IPS-18a (cell line): ENCODE results near the gene MAF.
A peak's percentile ranks its signal among the peaks of the same experiment; 100 is the strongest.

Experiments used
- H3K27ac ChIP-seq: one replicate; pipeline ENCODE4 v1.5.1; 2013; ENCODE audit warnings: low read length
- H3K27me3 ChIP-seq: one replicate; pipeline ENCODE4 v1.6.1; 2013; ENCODE audit warnings: mild to moderate bottlenecking, low read length; ENCODE audit not compliant: control insufficient read depth, insufficient read depth
- H3K36me3 ChIP-seq: one replicate; pipeline ENCODE4 v1.6.1; 2013; ENCODE audit warnings: low read depth, low read length; ENCODE audit not compliant: control insufficient read depth
- H3K4me1 ChIP-seq: one replicate; pipeline ENCODE4 v1.6.1; 2013; ENCODE audit warnings: low read depth, low read length; ENCODE audit not compliant: control insufficient read depth
- H3K4me3 ChIP-seq: one replicate; pipeline ENCODE4 v1.5.1; 2013; ENCODE audit warnings: low read length
- H3K9ac ChIP-seq: one replicate; pipeline ENCODE4 v1.6.1; 2013; ENCODE audit warnings: mild to moderate bottlenecking, low read length, moderate library complexity
- H3K9me3 ChIP-seq: one replicate; pipeline ENCODE4 v1.6.1; 2013; ENCODE audit warnings: low read depth, low read length; ENCODE audit not compliant: control insufficient read depth

The MAF gene

DNA sequence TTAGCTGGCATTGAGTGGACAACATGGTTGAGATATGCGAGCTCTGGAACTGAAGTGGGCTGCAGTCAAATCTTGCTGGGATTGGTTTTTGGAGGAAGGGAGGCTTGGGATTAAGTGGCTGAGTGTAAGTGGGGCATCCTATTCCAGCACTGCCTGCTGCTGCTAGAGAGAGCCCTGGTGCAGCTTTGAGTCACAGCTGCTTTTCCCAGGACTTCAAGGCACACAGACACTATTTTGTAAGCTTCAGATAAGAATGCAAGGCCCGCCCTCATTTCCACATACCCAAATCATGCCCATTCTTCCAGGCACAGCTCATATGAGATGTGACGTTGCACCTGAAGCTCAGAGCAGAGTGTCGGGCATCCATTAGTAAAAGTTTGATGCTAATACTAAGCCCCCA, 10.2 kb upstream of the MAF start:
- no peak overlapping the region for H3K27ac ChIP-seq
- peaks cover 5% of the 10 kb centered on the region for H3K4me1 ChIP-seq
- no peak overlapping the region for H3K9ac ChIP-seq
- no peaks in the 10 kb centered on the region for H3K27me3 ChIP-seq
- no peaks in the 10 kb centered on the region for H3K9me3 ChIP-seq
- H3K36me3 ChIP-seq, result no peaks in the 10 kb centered on the region
- no peak overlapping the region for H3K4me3 ChIP-seq

DNA sequence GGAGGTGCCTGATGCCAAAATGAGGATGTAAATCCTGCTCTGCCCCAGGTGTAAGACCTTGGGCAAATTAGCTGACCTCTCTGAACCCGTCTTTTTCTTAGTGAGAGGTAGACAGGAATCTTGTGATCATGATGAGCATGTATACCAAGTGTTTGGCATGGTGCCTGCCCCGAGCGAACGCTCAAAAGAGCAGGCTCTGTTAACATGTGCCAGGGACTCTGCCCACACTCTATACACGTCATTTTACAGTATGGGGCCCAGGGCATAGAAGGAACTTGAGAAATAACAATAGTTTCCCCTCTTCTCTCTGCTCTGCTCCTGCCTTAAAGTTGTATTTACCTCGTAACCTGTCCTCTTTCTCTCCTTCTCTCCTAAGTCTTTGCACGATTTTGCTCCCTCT, 9.3 kb upstream of the MAF start:
- Histone ChIP-seq H3K27me3 (no peaks in the 10 kb centered on the region), H3K4me3 (no peak overlapping the region), H3K36me3 (no peaks in the 10 kb centered on the region), H3K27ac (no peak overlapping the region), H3K9me3 (no peaks in the 10 kb centered on the region), H3K9ac (no peak overlapping the region), H3K4me1 (peaks cover 6% of the 10 kb centered on the region)

GRCh38 chr16:79608976-79609375, 8.4 kb upstream of the MAF start:
- H3K9ac ChIP-seq, result no peak overlapping the region
- H3K27me3 ChIP-seq, result no peaks in the 10 kb centered on the region
- no peak overlapping the region for H3K4me3 ChIP-seq
- H3K27ac ChIP-seq, result no peak overlapping the region
- no peaks in the 10 kb centered on the region for H3K36me3 ChIP-seq
- H3K9me3 ChIP-seq, result no peaks in the 10 kb centered on the region
- H3K4me1 ChIP-seq, result peaks cover 6% of the 10 kb centered on the region

DNA sequence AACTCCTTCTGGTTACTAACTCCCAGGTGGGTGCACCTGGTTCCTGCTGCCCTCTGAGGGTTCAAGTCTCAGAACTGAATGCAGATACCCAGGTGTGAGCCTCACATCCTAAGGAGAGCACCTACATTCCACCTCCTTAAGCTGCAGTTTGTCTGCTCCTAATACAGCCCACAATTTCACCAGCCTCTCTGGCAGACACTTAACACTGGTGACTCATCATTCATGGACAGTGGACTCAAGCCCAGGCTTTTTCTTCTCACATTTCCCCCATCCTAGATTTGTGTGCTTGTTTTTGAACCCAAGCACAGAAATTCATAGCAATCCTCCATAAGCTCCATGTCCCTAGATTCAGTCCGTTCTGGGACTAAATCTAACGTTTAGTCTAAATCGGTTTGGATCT, 7.0 kb upstream of the MAF start:
- no peaks in the 10 kb centered on the region for H3K27me3 ChIP-seq
- no peak overlapping the region for H3K4me3 ChIP-seq
- H3K9ac ChIP-seq, result no peak overlapping the region
- H3K9me3 ChIP-seq, result no peaks in the 10 kb centered on the region
- H3K4me1 ChIP-seq, result peaks cover 10% of the 10 kb centered on the region
- H3K36me3 ChIP-seq, result no peaks in the 10 kb centered on the region
- H3K27ac ChIP-seq, result no peak overlapping the region

- H3K9ac ChIP-seq, result no peak overlapping the region
Observed at GRCh38 chr16:79605999-79606398, 5.5 kb upstream of the MAF start.

GRCh38 chr16:79603055-79603454, 2.5 kb upstream of the MAF start:
- H3K27ac ChIP-seq, result no peak overlapping the region
- H3K4me1 ChIP-seq, result peaks cover 14% of the 10 kb centered on the region
- H3K9me3 ChIP-seq, result no peaks in the 10 kb centered on the region
- H3K36me3 ChIP-seq, result no peaks in the 10 kb centered on the region
- no peak overlapping the region for H3K9ac ChIP-seq
- H3K4me3 ChIP-seq, result no peak overlapping the region
- peaks cover 7% of the 10 kb centered on the region for H3K27me3 ChIP-seq

More at GRCh38 chr16:79605999-79606398, 5.5 kb upstream of the MAF start:
- Histone ChIP-seq H3K27me3 (no peaks in the 10 kb centered on the region), H3K9me3 (no peaks in the 10 kb centered on the region), H3K4me3 (no peak overlapping the region), H3K4me1 (peaks cover 14% of the 10 kb centered on the region), H3K36me3 (no peaks in the 10 kb centered on the region), H3K27ac (no peak overlapping the region)

- no peaks in the 10 kb centered on the region for H3K36me3 ChIP-seq
- H3K9ac ChIP-seq, result no peak overlapping the region
- H3K27me3 ChIP-seq, result peaks cover 12% of the 10 kb centered on the region
- peak overlapping the region; percentile 73 for H3K4me3 ChIP-seq
- H3K27ac ChIP-seq, result no peak overlapping the region
- peaks cover 19% of the 10 kb centered on the region for H3K4me1 ChIP-seq
- no peaks in the 10 kb centered on the region for H3K9me3 ChIP-seq
Observed at GRCh38 chr16:79602628-79603014, 2.1 kb upstream of the MAF start.

GRCh38 chr16:79601931-79602627, 1.5 kb upstream of the MAF start:
- Histone ChIP-seq H3K9me3 (no peaks in the 10 kb centered on the region), H3K36me3 (no peaks in the 10 kb centered on the region), H3K4me1 (peaks cover 22% of the 10 kb centered on the region), H3K27me3 (peaks cover 12% of the 10 kb centered on the region), H3K4me3 (peak overlapping the region; percentile 73), H3K27ac (no peak overlapping the region), H3K9ac (peak overlapping the region; percentile 19)

- H3K4me1 ChIP-seq, result peaks cover 29% of the 10 kb centered on the region
- H3K4me3 ChIP-seq, result peak overlapping the region; percentile 73
- H3K27me3 ChIP-seq, result peaks cover 12% of the 10 kb centered on the region
- no peaks in the 10 kb centered on the region for H3K36me3 ChIP-seq
- H3K27ac ChIP-seq, result no peak overlapping the region
- H3K9me3 ChIP-seq, result no peaks in the 10 kb centered on the region
- H3K9ac ChIP-seq, result peak overlapping the region; percentile 19
Observed at GRCh38 chr16:79601092-79601930, 774 bp upstream of the MAF start.

GRCh38 chr16:79599837-79600637, 500 bp downstream of the MAF start:
- Histone ChIP-seq H3K27me3 (peaks cover 12% of the 10 kb centered on the region), H3K27ac (no peak overlapping the region), H3K4me1 (peaks cover 24% of the 10 kb centered on the region), H3K4me3 (peak overlapping the region; percentile 73), H3K9ac (peak overlapping the region; percentile 29), H3K9me3 (no peaks in the 10 kb centered on the region), H3K36me3 (no peaks in the 10 kb centered on the region)

DNA sequence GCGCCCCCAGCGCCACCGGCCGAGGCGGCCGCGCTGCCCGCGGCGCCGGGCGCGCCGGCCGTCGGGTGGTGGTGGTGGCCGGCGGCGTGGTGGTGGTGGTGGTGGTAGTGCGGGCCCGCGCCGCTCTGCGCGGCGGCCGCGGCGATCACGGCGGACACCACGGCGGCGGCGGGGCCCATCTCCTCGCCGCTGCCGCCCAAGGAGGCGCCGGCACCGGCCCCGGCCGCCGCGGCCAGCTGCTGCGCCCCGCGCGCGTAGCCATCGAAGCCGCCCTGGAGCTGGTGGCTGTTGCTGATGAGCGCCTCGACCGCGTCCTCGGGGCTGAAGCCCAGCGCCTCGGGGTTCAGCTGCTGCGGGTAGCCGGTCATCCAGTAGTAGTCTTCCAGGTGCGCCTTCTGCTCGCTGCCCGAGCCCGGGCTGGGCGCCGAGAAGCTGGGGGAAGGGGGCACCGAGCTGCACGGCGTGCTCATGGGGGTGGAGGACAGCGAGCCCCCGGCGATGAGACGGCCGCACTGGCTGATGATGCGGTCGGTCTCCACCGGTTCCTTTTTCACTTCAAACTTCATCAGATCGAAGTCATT, 1.2 kb downstream of the MAF start:
- peak overlapping the region; percentile 67 for H3K4me3 ChIP-seq
- H3K9ac ChIP-seq, result peak overlapping the region; percentile 29

More for the DNA sequence above, 1.2 kb downstream of the MAF start:
- no peak overlapping the region for H3K27ac ChIP-seq
- H3K27me3 ChIP-seq, result peaks cover 12% of the 10 kb centered on the region
- no peaks in the 10 kb centered on the region for H3K9me3 ChIP-seq
- no peaks in the 10 kb centered on the region for H3K36me3 ChIP-seq
- peaks cover 24% of the 10 kb centered on the region for H3K4me1 ChIP-seq
